Activated CD8-positive, alpha-beta memory T cell treated with anti-CD3 and anti-CD28 coated beads for 24 hours (primary cell): ENCODE data around the gene TOP2A.
"Not testable (repeated sequence)": the region's sequence is repeated elsewhere in the genome, so short reads cannot be mapped to it uniquely, and the experiment has no call there.

Experiments
- DNase-seq: peaks from one replicate; pipeline ENCODE4 v3.0.0-alpha.2; 2020

TOP2A gene

DNA sequence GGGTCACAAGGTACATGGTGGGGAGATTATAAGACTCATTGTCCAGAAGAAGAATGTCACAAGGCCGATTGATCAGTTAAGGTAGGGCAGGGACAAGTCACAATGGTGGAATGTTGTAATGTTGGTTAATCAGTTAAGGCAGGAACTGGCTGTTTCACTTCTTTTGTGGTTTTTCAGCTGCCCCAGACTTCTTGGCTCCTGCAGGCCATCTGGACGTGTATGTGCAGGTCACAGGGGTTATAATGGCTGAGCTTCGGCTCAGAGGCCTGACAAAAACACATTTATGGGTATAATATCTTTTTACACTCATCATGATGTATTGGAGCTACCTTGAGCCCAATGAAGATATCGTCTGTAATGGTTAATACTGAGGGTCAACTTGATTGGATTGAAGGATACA, 45.1 kb downstream of the TOP2A start:
- not testable (repeated sequence) for DNase-seq

DNA sequence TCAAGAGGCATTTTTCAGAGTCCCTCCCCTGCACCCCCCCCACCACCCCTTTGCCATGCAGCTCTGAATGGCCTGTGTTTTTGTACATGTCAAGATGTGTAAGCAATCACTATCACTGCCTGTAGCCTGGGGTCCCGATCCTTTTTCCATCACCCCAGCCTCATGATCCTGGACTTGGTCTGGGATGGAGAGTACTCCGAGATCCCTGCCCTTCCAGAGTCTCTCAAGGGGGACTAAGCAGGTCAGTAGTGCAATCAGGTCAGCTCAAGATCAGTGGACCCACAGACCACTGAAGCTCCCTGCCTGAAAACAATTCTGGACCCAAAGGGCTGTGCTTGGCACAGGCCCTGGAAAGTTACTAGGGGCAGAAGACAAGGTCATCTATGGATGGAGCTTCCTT, 45.7 kb downstream of the TOP2A start:
- no peak for DNase-seq

DNA sequence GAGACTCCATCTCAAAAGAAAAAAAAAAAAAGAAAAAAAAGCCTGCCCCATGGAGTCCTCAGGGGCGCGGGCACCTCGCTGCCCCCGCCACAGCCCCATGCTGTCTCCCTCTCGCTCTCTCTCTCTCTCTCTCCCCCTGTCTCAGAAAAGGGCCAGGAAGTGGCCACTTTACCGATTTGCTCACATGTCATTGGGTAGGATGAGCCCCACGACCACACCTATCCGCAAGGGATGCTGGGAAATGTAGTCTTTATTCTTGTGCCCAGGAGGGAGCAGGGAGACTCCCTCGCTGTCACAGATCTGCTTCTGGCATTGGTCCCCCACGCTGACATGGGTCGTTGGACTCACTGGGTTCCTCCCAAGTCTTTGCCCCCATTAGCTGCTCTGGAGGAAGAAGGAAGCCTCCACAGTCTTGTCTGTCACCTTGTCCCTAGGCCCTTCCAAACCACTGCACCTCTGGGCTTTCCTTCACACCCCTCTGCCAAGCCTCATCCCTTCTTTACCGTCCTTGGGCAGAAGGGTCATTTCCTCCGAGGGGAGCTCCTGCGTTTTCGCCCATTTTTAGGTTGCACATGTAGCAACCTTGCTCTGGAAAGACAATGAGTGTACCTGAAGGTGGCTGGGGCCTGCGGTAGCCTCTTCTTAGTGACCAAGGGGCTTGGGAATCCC, 46.3 kb downstream of the TOP2A start:
- DNase-seq = peak; percentile 60

DNA sequence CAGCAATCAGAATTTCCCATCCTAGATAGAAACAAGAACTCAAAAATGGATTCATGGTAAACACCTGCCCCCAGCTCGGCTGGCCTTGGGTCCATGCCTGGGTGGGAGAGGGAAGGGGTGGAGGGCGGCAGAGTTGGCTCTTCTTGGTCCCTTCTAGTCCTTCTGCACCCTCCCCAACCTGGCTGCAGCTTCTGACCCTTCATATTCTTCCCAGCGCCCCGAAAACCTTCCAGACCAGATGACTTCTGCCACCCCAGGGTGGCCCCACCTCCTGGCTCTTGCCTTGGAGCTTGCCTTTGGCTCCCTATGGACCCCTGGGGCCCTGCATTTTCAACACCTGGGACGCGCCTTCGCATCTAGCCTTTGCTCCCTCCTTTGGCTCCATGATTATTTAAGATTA, 47.8 kb downstream of the TOP2A start:
- no peak for DNase-seq

DNA sequence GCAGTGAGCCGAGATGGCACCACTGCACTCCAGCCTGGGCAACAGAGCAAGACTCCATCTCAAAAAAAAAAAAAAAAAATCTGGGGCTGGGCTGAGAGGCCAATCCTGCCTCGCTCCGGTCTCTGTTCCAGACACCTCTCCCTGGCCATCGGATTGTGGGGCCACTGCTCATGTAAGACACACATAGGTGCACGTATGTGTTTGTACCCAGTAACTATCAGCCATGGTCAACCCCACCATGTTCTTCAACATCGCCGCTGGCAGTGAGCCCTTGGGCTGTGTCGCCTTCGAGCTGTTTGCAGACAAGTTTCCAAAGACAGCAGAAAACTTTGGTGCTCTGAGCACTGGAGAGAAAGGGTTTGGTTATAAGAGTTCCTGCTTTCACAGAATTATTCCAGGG, 50.0 kb downstream of the TOP2A start:
- DNase-seq = not testable (repeated sequence)

DNA sequence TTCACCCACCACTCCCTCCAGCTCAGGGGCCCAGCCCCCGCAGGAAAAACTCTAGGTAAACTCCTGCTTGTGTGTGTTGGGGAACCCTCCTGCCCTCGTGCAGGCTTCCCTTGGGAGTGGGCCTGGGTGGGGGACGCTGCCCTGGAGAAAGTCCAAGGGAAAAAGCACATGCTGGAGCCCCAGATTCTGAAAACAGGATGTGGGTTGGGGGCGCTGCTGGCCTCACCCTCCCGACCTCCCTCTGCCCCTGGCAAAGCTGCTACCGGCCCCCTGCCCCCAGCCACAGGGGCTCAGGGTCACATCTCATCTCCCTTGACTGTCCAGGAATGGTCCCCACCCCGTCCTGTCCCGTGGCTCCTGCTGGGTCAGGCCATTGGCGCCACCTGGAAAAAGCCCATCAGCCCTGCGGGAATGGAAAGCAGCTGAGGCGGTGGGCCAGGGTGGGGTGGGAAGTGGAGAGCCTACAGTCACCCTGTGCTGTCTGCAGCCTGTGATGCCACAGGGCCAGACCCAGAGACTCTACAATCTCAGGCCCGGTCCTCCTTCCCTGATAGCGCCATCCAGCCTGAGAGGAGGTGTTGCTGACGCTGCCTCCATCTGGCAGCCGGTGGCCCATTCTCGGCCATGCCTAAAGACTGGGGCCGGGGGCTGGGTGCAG, 50.7 kb downstream of the TOP2A start:
- no peak for DNase-seq

DNA sequence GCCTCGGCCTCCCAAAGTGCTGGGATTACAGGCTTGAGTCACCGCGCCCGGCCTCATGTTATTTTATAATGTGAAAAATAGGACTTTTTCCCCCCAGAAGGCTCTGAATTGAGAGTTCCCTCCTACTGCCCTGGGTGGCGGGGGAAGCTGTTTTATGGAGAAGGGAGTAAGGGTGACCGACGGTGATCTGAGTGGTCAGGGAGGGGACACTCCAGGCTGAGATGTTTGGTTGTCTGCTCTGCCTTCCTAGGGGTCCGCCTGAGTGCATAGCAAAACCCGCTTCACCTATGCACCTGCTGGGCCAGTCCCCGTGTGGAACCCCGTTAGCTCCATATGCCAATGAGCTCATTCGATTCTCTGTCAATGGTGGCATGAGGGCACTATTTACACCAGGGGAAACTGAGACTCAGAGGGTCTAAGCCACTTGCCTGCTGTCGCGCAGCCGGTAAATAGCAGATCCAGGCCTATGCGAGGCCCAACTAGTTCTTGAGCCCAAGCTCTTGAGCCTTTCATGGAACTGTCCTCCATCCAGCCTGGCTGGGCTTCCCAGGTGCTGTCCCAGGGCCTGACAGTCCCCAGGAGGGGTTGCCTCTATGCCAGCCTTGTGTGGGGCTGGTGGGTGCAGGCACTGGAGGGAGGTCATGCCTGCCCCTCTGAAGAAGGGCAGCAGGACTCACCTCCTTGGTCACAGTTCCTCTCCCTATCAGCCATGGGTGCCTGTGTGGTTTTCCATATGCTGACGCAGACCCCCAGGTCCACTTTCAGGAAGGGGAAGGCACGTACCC, 51.4 kb downstream of the TOP2A start:
- no peak for DNase-seq

DNA sequence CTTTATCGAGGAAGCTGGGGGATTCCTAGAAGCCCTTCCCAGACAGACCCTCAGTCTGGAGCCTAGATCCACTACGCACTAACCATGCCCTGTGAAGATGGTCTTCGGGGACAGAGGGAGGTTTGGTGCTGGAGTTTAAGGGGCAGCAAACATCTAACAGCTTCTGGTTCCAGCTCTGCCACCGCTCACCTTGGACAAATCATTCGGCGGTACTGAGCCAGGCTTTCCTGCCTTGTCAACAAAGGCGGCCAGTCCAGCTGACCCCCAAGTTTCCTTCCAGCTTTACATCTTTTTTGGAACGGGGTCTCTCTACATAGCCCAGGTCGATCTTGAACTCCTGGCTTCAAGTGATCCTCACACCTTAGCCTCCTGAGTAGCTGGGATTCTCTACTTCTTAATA, 52.8 kb downstream of the TOP2A start:
- DNase-seq = no peak

DNA sequence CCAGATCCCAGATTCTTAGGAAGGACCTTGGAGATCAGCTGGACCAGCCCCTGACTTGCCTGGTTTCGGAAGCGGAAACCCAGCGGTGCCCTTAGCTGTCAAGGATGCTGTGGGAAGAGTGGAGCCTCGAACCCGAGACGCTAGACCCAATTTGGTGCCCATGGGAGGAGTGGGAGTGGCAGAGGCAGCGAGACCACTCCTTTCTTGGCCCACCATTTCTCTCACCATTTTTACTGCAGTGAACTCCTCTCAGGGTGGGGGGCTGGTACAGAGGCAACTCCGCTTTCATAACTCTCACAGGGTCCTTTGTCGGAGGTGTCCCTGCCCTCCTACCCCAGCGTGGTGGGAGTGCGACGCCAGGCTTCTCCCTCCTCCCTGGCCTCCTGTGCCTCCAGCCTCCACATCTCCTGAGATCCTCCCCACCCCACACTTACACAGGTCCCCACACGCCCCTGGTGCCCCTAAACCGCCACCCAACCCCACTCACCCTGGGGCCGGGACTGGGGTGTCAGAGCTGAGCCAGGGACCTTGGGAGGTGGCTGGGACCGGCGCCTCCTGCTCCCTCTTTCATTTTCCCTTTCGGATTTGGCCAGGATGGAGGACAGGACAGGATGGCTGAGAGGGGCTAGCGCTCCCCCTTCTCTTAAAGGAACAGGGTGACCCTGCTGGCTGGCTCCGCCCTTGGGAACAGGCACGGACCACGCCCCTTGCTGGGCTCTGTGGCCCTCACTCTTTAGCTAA, 53.4 kb downstream of the TOP2A start, which contains the start of gene GJD3:
TSS of gene GJD3 (minus strand) at position 617 of the 741 bp plus-strand sequence. CDS start 922 bp downstream, outside the sequence.
- peak; percentile 57 for DNase-seq

DNA sequence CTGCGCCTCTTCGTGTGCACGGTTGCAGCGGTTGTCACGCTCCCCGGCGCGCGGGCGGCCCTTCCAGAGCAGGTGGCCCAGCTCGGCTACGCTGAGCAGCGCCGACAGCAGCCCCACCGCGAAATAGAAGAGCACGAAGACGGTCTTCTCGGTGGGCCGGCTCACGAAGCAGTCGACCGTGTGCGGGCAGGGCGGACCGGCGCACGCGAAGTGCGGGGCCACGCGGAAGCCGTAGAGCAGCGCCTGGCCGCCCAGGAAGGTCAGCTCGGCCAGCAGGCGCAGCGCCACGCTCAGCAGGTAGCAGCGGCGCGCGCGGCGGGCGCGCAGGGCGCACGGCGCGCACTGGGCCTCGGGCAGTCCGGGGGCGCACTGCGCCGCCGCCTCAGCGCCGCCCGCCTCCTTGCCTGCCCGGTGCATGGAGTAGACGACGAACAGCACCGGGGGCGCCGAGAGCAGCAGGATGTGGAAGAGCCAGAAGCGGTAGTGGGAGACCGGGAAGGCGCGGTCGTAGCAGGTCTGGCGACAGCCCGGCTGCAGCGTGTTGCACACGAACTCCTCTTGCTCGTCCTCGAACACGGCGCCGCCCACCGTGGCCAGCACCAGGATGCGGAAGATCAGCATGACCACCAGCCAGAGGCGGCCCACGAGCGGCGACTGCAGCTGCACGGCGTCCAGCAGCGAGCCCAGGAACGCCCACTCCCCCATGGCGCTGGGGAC, 54.4 kb downstream of the TOP2A start:
- peak; percentile 75 for DNase-seq

DNA sequence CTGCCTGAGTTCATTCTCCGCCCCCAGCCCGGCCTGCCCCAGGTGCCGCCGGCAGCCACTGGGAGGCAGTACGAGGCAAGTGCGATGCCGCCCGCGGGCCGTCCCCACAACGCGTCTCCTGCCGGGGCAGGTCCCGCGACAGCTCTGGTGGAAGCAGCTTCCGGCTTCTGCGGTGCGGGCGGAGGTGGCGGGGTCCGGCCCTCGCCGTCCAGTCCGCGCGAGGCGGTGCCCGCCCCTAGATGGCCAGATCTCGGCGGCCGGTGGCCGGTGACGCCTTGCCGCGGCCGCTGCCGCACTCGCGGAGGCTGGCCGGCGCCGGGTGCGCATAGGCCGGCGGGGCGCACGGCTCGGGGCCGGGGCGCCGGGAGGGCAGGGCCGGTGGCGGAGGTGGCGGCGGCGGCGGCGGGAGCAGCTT, 55.0 kb downstream of the TOP2A start:
- DNase-seq = peak; percentile 92

DNA sequence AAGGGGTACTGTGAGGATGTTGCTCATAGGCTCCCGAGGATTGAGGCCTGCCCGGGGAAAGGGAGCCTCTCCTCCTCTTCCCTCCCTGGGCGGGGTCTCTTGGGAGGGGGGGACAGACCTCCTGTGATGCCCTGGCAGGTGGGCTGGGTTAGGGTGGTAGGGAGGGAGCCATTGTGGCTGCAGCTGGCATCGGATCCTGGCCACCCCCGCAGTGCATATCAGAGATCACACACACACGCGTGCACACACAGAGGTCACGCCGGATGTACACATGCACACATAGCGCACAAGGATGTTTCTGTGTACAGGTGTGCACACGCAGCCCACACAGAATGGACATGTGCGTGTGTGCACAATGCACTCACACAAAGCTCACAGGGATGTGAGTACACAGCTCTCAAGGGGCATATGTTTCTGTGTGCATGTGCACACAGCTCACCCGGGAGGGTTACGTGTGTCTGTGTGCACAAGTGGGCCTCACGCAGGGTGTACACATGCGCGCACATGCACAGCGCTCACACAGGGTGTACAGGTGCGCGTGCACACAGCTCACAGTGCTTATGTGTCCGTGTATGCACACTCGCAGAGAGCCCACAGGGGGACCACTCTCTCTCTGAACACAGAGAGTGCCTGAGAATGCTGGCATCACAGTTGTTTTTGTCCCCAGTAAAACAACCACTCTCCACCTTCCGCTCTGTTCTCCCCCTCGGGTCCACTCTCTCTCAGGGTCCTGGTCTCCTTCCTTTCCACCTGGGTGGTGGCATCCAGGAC, 55.6 kb downstream of the TOP2A start:
- DNase-seq = peak; percentile 54

DNA sequence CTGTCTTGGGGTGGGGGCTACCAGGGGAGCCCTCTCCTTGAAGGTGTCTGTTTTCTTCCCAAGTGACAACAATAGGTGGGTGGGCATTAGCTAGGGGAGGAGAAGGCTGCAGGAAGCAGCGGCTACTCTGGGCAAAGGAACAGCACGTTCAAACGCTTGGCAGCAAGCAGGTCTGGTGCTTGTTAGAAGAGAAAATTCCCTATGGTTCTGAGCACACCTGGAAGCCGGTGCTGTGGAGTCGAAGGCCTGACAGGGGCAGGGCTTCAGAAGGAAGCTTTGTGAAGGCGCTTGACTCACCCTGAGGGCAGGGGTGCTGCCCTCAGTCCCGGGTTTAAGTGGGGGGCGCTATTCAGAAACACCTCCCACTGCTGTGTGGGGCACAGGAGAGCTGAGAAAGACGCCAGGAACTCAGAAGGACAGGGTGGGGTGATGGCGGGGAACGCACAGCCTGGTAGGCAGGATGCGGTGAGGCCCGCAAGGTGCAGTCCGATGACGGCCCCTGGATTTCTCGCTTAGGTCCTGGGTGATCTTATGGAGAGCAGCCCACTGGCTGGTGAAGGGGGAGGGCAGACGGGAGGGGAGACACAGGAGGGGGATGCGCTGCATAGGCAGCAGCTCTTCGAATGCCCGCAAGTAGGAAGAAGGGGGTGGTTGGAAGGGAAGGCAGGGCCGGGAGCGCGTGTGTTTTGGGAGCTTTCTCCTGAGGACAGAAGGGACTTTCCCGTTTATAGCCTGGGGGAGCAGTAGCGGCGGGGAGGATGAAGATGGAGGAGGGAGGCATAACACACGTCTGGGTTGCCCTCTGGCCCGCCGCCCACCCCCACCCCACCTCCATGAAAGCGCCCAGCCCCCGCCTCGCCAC, 56.4 kb downstream of the TOP2A start:
- peak; percentile 54 for DNase-seq

DNA sequence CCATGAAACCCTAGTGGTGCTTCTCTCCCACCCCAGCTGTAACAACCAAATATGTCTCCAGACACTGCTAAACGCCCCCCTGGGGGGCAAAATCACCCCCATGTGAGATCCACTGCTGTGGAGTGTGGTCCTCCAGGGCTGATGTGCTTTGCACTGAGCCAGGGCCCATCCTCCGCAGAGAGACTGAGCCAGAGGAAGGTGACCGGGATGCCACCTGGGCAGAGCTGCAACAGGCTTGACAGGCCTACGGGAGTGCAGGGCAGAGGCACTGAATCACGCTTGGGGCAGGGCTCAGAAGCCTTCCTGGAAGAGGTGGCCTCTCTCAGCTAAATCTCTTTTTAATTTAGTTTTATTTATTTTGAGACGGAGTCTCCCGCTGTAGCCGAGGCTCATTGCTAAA, 57.6 kb downstream of the TOP2A start:
- no peak for DNase-seq

DNA sequence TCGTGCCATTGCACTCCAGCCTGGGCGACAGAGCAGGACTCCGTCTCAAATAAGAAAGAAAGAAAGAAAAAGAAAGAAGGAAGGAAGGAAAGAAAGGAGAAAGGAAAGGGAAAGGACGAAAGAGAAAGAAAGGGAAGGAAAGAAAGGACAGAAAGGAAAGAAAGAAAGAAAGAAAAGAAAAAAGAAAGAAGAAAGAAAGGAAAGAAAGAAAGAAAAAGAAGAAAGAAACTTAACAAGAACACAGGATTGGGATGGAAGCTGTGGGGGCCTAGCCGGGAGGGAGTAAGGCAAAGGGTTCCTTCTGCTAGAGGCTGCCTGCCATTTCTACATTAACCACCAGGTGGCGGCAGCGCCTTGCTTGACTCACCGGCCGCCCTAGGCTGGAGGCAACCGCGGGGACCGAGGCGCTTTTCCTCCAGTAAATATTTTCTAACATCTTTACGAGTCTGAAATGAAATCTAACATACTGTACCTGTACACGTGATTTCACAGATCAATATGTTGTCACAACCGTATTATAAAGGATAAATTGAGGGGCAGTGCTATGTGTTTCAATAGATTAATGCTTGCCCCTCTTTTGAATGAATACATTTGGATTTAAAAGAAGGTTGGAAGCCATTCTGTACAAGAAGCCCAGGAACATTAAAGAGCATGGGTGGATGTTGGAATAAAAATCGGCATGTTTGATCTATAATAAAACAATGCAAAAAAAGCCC, 59.2 kb downstream of the TOP2A start:
- peak; percentile 97 for DNase-seq

DNA sequence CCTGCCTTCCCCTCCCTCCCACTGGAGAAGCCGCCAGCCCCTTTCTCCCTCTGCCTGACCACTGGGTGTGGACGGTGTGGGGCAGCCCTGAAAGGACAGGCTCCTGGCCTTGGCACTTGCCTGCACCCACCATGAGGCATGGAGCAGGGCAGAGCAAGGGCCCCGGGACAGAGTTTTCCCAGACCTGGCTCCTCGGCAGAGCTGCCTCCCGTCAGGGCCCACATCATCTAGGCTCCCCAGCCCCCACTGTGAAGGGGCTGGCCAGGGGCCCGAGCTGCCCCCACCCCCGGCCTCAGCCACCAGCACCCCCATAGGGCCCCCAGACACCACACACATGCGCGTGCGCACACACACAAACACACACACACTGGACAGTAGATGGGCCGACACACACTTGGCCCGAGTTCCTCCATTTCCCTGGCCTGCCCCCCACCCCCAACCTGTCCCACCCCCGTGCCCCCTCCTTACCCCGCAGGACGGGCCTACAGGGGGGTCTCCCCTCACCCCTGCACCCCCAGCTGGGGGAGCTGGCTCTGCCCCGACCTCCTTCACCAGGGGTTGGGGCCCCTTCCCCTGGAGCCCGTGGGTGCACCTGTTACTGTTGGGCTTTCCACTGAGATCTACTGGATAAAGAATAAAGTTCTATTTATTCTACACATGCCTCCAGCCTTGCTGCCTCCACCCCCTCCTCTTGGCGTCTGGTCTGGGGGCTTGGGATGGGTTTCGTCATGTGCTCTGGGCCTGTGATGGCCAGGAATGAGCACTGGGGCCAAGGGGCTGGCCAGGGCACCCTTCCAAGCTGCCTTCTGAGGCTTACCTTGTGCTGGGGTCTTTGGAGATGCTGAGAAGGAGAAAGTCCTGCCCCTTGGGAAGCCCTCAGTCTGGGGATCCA, 60.5 kb downstream of the TOP2A start:
- DNase-seq = no peak

DNA sequence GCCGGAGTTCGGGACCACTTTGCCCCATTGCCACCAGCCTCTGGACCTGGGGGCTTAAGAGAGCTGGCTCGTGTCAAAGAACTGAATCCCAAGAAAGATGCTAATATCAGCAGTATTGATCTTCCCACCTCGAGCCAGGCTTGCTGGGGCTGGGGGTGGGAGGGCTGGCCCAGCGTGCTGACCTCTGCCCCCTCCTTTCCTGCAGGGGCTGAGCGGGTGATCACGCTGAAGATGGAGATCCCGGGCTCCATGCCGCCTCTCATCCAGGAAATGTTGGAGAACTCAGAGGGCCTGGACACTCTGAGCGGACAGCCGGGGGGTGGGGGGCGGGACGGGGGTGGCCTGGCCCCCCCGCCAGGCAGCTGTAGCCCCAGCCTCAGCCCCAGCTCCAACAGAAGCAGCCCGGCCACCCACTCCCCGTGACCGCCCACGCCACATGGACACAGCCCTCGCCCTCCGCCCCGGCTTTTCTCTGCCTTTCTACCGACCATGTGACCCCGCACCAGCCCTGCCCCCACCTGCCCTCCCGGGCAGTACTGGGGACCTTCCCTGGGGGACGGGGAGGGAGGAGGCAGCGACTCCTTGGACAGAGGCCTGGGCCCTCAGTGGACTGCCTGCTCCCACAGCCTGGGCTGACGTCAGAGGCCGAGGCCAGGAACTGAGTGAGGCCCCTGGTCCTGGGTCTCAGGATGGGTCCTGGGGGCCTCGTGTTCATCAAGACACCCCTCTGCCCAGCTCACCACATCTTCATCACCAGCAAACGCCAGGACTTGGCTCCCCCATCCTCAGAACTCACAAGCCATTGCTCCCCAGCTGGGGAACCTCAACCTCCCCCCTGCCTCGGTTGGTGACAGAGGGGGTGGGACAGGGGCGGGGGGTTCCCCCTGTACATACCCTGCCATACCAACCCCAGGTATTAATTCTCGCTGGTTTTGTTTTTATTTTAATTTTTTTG, 61.6 kb downstream of the TOP2A start:
- DNase-seq = no peak
